Right atrium auricular region (tissue), 2 donors: Measurements from ENCODE around the gene SLC28A3. TPM values are rescaled to one million over a fixed set of nuclear protein-coding genes. Genes with fewer than 3 reads are reported as not detected.
A peak's percentile ranks its signal among the peaks of the same experiment; 100 is the strongest.

Experiments used
- DNase-seq: peaks from one replicate; pipeline ENCODE4 v3.0.0-alpha.2; 2019; ENCODE audit warnings: low spot score
- H3K27ac ChIP-seq, 2 donors: fragments of 200-600 bp; sonication (generic); 1 replicate in 1 of 2; 2 replicates in 1 of 2; pipeline ENCODE4 v1.5.1; 2016 to 2019
- H3K27me3 ChIP-seq, 2 donors: fragments of 200-600 bp; sonication (generic); one replicate each; pipeline versions ENCODE4 v1.5.1 to v1.6.0; 2017 to 2019
- H3K36me3 ChIP-seq: fragments of 200-600 bp; sonication (generic); one replicate; pipeline ENCODE4 v1.5.1; 2016
- H3K4me1 ChIP-seq, 2 donors: fragments of 200-600 bp; sonication (generic); one replicate each; pipeline versions ENCODE4 v1.5.1 to v1.6.0; 2017 to 2019
- H3K4me3 ChIP-seq, 2 donors: fragments of 200-600 bp; sonication (generic); 1 replicate in 1 of 2; 2 replicates in 1 of 2; pipeline ENCODE4 v1.5.1; 2017 to 2019; ENCODE audit warnings: mild to moderate bottlenecking in 1 of 2, moderate library complexity in 1 of 2
- H3K9me3 ChIP-seq, 2 donors: fragments of 200-600 bp; sonication (generic); one replicate each; pipeline ENCODE4 v1.5.1; 2019
- total RNA-seq, 2 donors: library from RNA; depleted of rRNA; stranded (reverse); fragments of >200 nt; gene quantifications; one replicate each; pipeline ENCODE4 v1.1.0, GENCODE V29; 2016
- TF ChIP-seq, protein P1 (sequence below), 2 donors: fragments of 200-600 bp; sonication (generic); IDR thresholded peaks; one replicate each; pipeline ENCODE4 v1.5.1; 2019; ENCODE audit warnings: antibody characterized with exemption in 2 of 2

SLC28A3 gene
- total RNA-seq, 2 donors from 2014 or later, result 0.33 to 4.4 TPM

- Histone ChIP-seq H3K4me3 (no peak overlapping the region), H3K27me3 (no peaks in the 10 kb centered on the region), H3K4me1 (no peaks in the 10 kb centered on the region), H3K9me3 (no peaks in the 10 kb centered on the region), H3K27ac (no peak overlapping the region), H3K36me3 (no peaks in the 10 kb centered on the region)
- TF ChIP-seq, protein P1, sequence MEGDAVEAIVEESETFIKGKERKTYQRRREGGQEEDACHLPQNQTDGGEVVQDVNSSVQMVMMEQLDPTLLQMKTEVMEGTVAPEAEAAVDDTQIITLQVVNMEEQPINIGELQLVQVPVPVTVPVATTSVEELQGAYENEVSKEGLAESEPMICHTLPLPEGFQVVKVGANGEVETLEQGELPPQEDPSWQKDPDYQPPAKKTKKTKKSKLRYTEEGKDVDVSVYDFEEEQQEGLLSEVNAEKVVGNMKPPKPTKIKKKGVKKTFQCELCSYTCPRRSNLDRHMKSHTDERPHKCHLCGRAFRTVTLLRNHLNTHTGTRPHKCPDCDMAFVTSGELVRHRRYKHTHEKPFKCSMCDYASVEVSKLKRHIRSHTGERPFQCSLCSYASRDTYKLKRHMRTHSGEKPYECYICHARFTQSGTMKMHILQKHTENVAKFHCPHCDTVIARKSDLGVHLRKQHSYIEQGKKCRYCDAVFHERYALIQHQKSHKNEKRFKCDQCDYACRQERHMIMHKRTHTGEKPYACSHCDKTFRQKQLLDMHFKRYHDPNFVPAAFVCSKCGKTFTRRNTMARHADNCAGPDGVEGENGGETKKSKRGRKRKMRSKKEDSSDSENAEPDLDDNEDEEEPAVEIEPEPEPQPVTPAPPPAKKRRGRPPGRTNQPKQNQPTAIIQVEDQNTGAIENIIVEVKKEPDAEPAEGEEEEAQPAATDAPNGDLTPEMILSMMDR (IDR thresholded peaks at IDR 0.05), result no peak
- DNase-seq, result no peak
Observed at GRCh38 chr9:84318981-84319380, 21.6 kb downstream of the SLC28A3 start.

DNA sequence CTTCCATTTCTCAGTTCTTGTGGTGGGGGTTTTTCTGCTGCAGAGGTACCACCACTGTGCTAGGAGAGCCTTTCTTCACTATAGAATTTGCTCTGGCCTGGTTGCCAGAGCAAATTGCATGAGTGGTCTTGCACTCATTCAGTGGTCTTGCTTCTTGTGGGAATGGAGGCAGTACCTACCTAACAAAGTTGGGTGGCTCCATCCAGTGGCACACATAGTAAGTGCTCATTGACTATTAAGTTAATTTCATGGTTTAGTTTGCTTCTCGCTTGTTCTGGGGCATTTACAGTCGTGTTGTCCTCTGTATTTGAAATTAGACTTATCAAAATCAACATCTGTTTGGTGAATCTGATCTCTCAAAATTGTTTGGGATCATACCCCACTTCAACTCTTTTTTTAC, 23.0 kb downstream of the SLC28A3 start:
- TF ChIP-seq, protein P1 (IDR thresholded peaks at IDR 0.05), result no peak
- no peaks in the 10 kb centered on the region for H3K27me3 ChIP-seq
- H3K27ac ChIP-seq, result no peak overlapping the region
- H3K4me3 ChIP-seq, result no peak overlapping the region
- H3K9me3 ChIP-seq, result no peaks in the 10 kb centered on the region
- no peak for DNase-seq
- H3K4me1 ChIP-seq, result no peaks in the 10 kb centered on the region
- no peaks in the 10 kb centered on the region for H3K36me3 ChIP-seq

DNA sequence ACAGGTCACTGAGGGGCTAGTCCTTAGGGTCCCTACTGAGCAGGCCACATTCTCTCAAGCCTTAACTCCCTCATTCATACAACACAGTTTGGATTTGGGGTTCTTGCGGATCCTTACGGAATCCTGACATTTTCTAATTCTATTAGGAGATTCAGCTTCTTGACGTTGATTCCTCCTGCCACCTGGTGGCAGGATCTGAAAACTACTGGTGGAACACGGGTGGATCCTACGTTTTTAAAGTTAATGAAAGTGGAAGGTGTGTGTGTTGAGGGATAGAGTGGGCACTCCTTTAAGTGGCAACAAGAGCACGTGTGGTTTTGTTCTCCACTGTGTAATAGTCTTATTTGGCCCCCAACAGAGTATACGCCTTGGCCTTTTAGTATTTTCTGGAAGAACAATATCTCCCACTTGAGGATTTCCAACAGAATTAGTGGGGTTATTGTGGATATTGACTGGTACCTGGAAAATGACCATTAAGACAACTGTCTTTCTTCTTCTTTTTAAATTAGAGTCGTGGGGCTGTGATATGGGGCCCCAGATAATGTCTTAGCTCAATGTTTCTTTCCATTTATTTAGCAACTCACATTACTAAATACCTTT, 25.2 kb downstream of the SLC28A3 start:
- peak; percentile 68 for DNase-seq
- H3K27me3 ChIP-seq, result no peaks in the 10 kb centered on the region
- H3K9me3 ChIP-seq, result no peaks in the 10 kb centered on the region
- TF ChIP-seq, protein P1 (IDR thresholded peaks at IDR 0.05), result peak; percentile 65 to 85
- no peaks in the 10 kb centered on the region for H3K4me1 ChIP-seq
- no peak overlapping the region for H3K4me3 ChIP-seq
- H3K27ac ChIP-seq, result no peak overlapping the region
- no peaks in the 10 kb centered on the region for H3K36me3 ChIP-seq

- H3K9me3 ChIP-seq, result no peaks in the 10 kb centered on the region
- no peak overlapping the region for H3K4me3 ChIP-seq
- DNase-seq, result no peak
- TF ChIP-seq, protein P1 (IDR thresholded peaks at IDR 0.05), result no peak
- no peaks in the 10 kb centered on the region for H3K4me1 ChIP-seq
- no peaks in the 10 kb centered on the region for H3K36me3 ChIP-seq
- H3K27ac ChIP-seq, result no peak overlapping the region
- no peaks in the 10 kb centered on the region for H3K27me3 ChIP-seq
Observed at GRCh38 chr9:84314306-84314705, 26.3 kb downstream of the SLC28A3 start.

DNA sequence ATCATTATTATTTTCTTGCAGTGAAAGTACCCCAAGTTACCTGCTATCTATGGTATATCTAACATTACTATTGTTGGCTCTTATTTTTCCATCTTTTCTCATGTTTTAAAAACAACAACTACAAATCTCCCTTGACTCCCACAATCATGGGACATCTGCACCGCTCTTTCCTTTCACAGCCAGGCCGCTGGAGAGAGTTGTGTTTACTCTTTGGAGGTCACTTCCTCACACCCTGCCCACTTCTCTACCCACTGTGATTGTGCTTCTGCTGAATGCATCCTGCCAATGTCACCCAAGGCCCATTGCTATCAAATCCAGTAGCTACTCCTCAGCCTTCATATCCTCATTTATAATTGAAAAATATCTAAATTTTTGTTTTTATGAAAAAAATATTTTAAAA, 29.7 kb downstream of the SLC28A3 start:
- Histone ChIP-seq H3K4me3 (no peak overlapping the region), H3K4me1 (no peaks in the 10 kb centered on the region), H3K27ac (no peak overlapping the region), H3K9me3 (no peaks in the 10 kb centered on the region), H3K27me3 (no peaks in the 10 kb centered on the region), H3K36me3 (no peaks in the 10 kb centered on the region)
- DNase-seq, result no peak
- TF ChIP-seq, protein P1 (IDR thresholded peaks at IDR 0.05), result no peak

GRCh38 chr9:84305497-84306131, 34.9 kb downstream of the SLC28A3 start:
- Histone ChIP-seq H3K27me3 (no peaks in the 10 kb centered on the region), H3K27ac (no peak overlapping the region), H3K36me3 (no peaks in the 10 kb centered on the region), H3K4me1 (no peaks in the 10 kb centered on the region), H3K9me3 (no peaks in the 10 kb centered on the region), H3K4me3 (no peak overlapping the region)
- DNase-seq, result no peak
- TF ChIP-seq, protein P1 (IDR thresholded peaks at IDR 0.05), result no peak
